ENCODE results near the gene ATF4.

ATF4 gene

GRCh38 chr22:39520226-39521105 is at the start of gene ATF4:
ATF4 (plus strand) TSS chr22:39520562; CDS start chr22:39521446, 884 bp downstream.
- DNase-seq (ENCODE audit: low read depth): peak; percentile 99

- no peak for DNase-seq (ENCODE audit: low read depth)
Measured at GRCh38 chr22:39471381-39472141, 48.8 kb upstream of the ATF4 start.

GRCh38 chr22:39472570-39473556 is 47.5 kb upstream of the ATF4 start:
- no peak for DNase-seq (ENCODE audit: low read depth)

- DNase-seq (ENCODE audit: low read depth): no peak
Measured at GRCh38 chr22:39473851-39474250, 46.5 kb upstream of the ATF4 start.

- no peak for DNase-seq (ENCODE audit: low read depth)
Measured at GRCh38 chr22:39474351-39475111, 45.8 kb upstream of the ATF4 start.

- no peak for DNase-seq (ENCODE audit: low read depth)
Measured at GRCh38 chr22:39475337-39475736, 45.0 kb upstream of the ATF4 start.

GRCh38 chr22:39475902-39476301 is 44.5 kb upstream of the ATF4 start:
- DNase-seq (ENCODE audit: low read depth): no peak

- DNase-seq (ENCODE audit: low read depth): no peak
Measured at GRCh38 chr22:39476664-39477063, 43.7 kb upstream of the ATF4 start.

GRCh38 chr22:39477542-39477941 is 42.8 kb upstream of the ATF4 start:
- no peak for DNase-seq (ENCODE audit: low read depth)

GRCh38 chr22:39478441-39478850 is 41.9 kb upstream of the ATF4 start:
- DNase-seq (ENCODE audit: low read depth): no peak

GRCh38 chr22:39479254-39479653 is 41.1 kb upstream of the ATF4 start:
- DNase-seq (ENCODE audit: low read depth): no peak

GRCh38 chr22:39480557-39480956 is 39.8 kb upstream of the ATF4 start:
- no peak for DNase-seq (ENCODE audit: low read depth)

GRCh38 chr22:39481054-39481453 is 39.3 kb upstream of the ATF4 start:
- DNase-seq (ENCODE audit: low read depth): no peak

- DNase-seq (ENCODE audit: low read depth): no peak
Measured at GRCh38 chr22:39481595-39481994, 38.8 kb upstream of the ATF4 start.

- DNase-seq (ENCODE audit: low read depth): no peak
Measured at GRCh38 chr22:39482768-39483167, 37.6 kb upstream of the ATF4 start.

- DNase-seq (ENCODE audit: low read depth): no peak
Measured at GRCh38 chr22:39486951-39487825, 33.2 kb upstream of the ATF4 start.

GRCh38 chr22:39487826-39488520 is 32.4 kb upstream of the ATF4 start:
- no peak for DNase-seq (ENCODE audit: low read depth)

- DNase-seq (ENCODE audit: low read depth): no peak
Measured at GRCh38 chr22:39488563-39489083, 31.7 kb upstream of the ATF4 start.

Measured in HS-5 (cell line).